SK-N-SH treated with all-trans-retinoic acid at 6 μM for 48 hours (cell line): ENCODE measurements around the gene MACROH2A2.

ENCODE experiments used
- PPARA ChIP-seq: fragments of 250-450 bp; sonication (Bioruptor Pico); IDR thresholded peaks from 2 replicates; pipeline ENCODE4 v1.5.0; 2020; ENCODE audit warnings: mild to moderate bottlenecking, borderline replicate concordance
- RARB ChIP-seq: fragments of 250-450 bp; sonication (Bioruptor Pico); IDR thresholded peaks from 2 replicates; pipeline ENCODE4 v1.8.0; 2021; ENCODE audit warnings: mild to moderate bottlenecking, moderate library complexity
- SNAI2 ChIP-seq: fragments of 250-450 bp; sonication (Bioruptor Pico); IDR thresholded peaks from 2 replicates; pipeline ENCODE4 v1.5.0; 2020; ENCODE audit warnings: mild to moderate bottlenecking, moderate library complexity
- ZFP3 ChIP-seq: fragments of 250-450 bp; sonication (Bioruptor Pico); IDR thresholded peaks from 2 replicates; pipeline ENCODE4 v1.5.0; 2020; ENCODE audit warnings: mild to moderate bottlenecking, moderate library complexity
- ZFP30 ChIP-seq: fragments of 450-650 bp; formaldehyde crosslinking; IDR thresholded peaks from 2 replicates; pipeline ENCODE4 v1.5.0; 2022; ENCODE audit warnings: mild to moderate bottlenecking, moderate library complexity
- TF ChIP-seq, protein P1 (sequence below): fragments of 250-450 bp; sonication (Bioruptor Pico); IDR thresholded peaks from 2 replicates; pipeline ENCODE4 v1.8.0; 2020; ENCODE audit warnings: mild to moderate bottlenecking, moderate library complexity, borderline replicate concordance

DNA sequence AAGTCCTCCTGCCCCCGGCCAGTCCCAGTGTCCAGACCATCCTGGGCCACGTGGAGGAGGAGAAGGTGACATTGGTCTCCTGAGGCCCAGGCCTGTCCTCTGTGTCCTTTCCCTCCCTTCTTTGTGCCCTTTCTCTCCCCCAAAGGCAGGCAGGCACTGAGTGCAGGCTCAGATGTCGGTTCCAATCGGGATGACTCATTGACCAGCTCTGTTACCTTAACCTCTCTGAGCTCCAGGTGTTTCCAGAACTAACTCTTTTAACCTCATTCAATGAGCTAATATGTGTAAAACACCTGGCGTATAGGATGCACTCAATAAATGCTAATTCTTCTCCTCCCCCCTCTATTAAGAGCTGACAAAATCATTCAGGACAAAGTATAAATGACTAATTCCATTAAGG lies 25.7 kb downstream of the MACROH2A2 start:
- TF ChIP-seq PPARA (CRISPR knock-in tag): no peak
- TF ChIP-seq SNAI2: no peak
- TF ChIP-seq ZFP3: no peak
- no peak for TF ChIP-seq ZFP30
- TF ChIP-seq RARB (CRISPR knock-in tag): no peak
- TF ChIP-seq, protein P1, sequence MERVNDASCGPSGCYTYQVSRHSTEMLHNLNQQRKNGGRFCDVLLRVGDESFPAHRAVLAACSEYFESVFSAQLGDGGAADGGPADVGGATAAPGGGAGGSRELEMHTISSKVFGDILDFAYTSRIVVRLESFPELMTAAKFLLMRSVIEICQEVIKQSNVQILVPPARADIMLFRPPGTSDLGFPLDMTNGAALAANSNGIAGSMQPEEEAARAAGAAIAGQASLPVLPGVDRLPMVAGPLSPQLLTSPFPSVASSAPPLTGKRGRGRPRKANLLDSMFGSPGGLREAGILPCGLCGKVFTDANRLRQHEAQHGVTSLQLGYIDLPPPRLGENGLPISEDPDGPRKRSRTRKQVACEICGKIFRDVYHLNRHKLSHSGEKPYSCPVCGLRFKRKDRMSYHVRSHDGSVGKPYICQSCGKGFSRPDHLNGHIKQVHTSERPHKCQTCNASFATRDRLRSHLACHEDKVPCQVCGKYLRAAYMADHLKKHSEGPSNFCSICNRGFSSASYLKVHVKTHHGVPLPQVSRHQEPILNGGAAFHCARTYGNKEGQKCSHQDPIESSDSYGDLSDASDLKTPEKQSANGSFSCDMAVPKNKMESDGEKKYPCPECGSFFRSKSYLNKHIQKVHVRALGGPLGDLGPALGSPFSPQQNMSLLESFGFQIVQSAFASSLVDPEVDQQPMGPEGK (CRISPR knock-in tag): no peak
